Large intestine (tissue), 3 donors: ENCODE results near the gene CCL14. TPM values are rescaled to one million over a fixed set of nuclear protein-coding genes. Genes with fewer than 3 reads are reported as not detected.
"Not testable (repeated sequence)": the region's sequence is repeated elsewhere in the genome, so short reads cannot be mapped to it uniquely, and the experiment has no call there.

Experiments
- DNase-seq, 2 donors: peaks; one replicate each; pipeline versions ENCODE4 v3.0.0 to v3.0.0-alpha.2; 2013
- H3K27ac ChIP-seq: one replicate; pipeline ENCODE4 v1.5.1; 2013; ENCODE audit warnings: low read length
- H3K27me3 ChIP-seq: 2 replicates; pipeline ENCODE4 v1.6.1; 2013; ENCODE audit warnings: low read length; ENCODE audit not compliant: control insufficient read depth, insufficient read depth
- H3K36me3 ChIP-seq: 2 replicates; pipeline ENCODE4 v1.6.1; 2013; ENCODE audit warnings: low read length; ENCODE audit not compliant: control insufficient read depth, insufficient read depth
- H3K4me1 ChIP-seq: one replicate; pipeline ENCODE4 v1.6.1; 2013; ENCODE audit warnings: low read length; ENCODE audit not compliant: control insufficient read depth, insufficient read depth
- H3K4me3 ChIP-seq: one replicate; pipeline ENCODE4 v1.5.1; 2013; ENCODE audit warnings: low read length
- H3K9me3 ChIP-seq: one replicate; pipeline ENCODE4 v1.6.1; 2013; ENCODE audit warnings: mild to moderate bottlenecking, low read depth, low read length, moderate library complexity; ENCODE audit not compliant: control insufficient read depth
- WGBS: methylation state at CpG from one replicate; pipeline ENCODE4 v1.1.5; 2013; ENCODE audit warnings: low lambda C conversion rate; ENCODE audit not compliant: insufficient coverage; 5-methylcytosine and 5-hydroxymethylcytosine counted together
- polyA plus RNA-seq: library from polyadenylated mRNA; unstranded; fragments of 120-200 nt; gene quantifications from one replicate; pipeline ENCODE4 v1.2.1, GENCODE V29; 2013

The CCL14 gene
- polyA plus RNA-seq, 1 donor, result 6.8 TPM

DNA sequence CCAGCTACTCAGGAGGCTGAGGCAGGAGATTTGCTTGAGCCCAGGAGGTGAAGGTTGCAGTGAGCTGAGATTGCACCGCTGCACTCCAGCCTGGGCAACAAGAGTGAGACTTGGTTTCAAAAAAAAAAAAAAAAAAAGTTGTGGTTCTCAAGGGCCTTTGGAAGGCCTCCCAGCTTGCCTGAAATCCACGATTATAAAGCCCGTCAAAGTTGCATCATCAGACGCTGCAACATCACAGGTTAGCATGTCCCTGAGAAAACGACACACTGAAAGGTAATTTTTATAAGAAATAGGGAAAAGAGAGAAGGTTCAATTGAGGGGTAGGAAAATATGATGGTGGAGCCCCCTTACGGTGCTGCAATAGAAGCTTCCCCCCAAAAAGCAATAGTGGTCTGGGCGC is 38.4 kb downstream of the CCL14 start:
- H3K4me3 ChIP-seq, result no peak overlapping the region
- H3K4me1 ChIP-seq, result peaks cover 9% of the 10 kb centered on the region
- no peaks in the 10 kb centered on the region for H3K36me3 ChIP-seq
- no peak for DNase-seq
- WGBS, result 88% methylated on average over 4 of the region's 7 CpGs
- H3K27ac ChIP-seq, result no peak overlapping the region
- H3K27me3 ChIP-seq, result no peaks in the 10 kb centered on the region
- no peaks in the 10 kb centered on the region for H3K9me3 ChIP-seq

- Histone ChIP-seq H3K4me1 (peaks cover 15% of the 10 kb centered on the region), H3K9me3 (no peaks in the 10 kb centered on the region), H3K4me3 (peak overlapping the region; percentile 9), H3K27ac (no peak overlapping the region), H3K27me3 (no peaks in the 10 kb centered on the region), H3K36me3 (no peaks in the 10 kb centered on the region)
- WGBS, result 0% methylated on average over 4 of the region's 12 CpGs
- DNase-seq, result peak; percentile 25 to 43
These were observed 39.4 kb downstream of the CCL14 start for GRCh38 chr17:35947156-35947585.

DNA sequence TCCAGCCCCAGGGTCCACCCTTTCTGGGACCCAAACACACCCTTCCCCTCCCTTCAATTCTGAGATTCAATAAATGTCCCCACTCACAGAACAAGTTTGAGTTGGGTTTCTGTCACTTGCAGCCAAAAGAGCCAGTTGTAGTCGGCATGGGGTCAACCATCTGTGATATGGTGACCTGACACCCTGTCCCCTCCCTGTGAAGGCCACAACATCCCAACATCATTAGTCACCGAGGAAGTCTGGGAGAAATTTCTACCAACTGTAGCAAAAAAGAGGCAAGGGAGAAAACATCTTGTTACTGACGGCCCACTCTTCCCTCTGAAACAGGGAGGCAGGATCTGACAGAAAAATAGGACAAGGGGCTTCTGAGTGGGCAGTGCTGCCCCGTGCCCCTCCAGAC is 42.4 kb downstream of the CCL14 start:
- DNase-seq, result no peak
- WGBS, result no CpG with 5 or more reads among the region's 4 CpGs
- H3K4me3 ChIP-seq, result no peak overlapping the region
- H3K27ac ChIP-seq, result no peak overlapping the region
- H3K27me3 ChIP-seq, result no peaks in the 10 kb centered on the region
- peaks cover 21% of the 10 kb centered on the region for H3K4me1 ChIP-seq
- H3K36me3 ChIP-seq, result no peaks in the 10 kb centered on the region
- no peaks in the 10 kb centered on the region for H3K9me3 ChIP-seq

- peaks cover 21% of the 10 kb centered on the region for H3K4me1 ChIP-seq
- no peaks in the 10 kb centered on the region for H3K36me3 ChIP-seq
- peak within 1 kb of the TSS; percentile 56 for H3K27ac ChIP-seq
- no peaks in the 10 kb centered on the region for H3K27me3 ChIP-seq
- no peak for DNase-seq
- WGBS, result no CpG with 5 or more reads among the region's 2 CpGs
- H3K9me3 ChIP-seq, result no peaks in the 10 kb centered on the region
- no peak within 1 kb of the TSS for H3K4me3 ChIP-seq
These were observed 43.0 kb downstream of the CCL14 start, which contains the start of gene LYZL6 for GRCh38 chr17:35943537-35943936. LYZL6 (minus strand) TSS chr17:35943713; CDS start chr17:35939356, 4,357 bp downstream.

DNA sequence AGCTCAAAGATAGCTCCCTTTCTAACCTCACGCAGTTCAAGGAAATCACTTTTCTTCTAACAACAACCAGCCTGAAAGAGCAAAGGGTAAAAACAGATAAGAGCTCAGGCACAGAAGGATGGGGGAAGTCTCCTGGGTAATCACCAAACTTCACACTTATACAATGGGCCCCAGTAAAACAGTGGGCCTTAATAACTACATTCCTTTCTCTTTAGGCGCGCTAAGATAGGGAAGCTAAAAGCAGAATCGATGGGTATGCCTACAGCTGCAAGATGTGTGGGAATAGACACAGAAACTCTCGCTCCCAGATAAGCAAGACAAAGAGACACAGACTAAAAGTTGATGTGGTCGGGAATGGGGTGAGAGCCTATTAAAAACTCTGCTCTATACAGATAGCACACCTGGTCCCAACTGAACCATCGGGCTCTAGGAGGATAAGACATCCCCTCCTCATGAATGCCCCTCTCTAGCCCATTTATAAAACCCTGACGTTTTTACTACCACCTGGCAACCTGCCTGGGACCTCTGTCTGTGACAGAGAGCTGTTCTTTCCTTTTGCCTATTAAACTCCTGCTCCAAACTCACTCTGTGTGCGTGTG is 43.8 kb downstream of the CCL14 start:
- H3K27ac ChIP-seq, result peak overlapping the region; percentile 56
- DNase-seq, result peak; percentile 26 to 80

GRCh38 chr17:35938492-35938891 is 48.0 kb downstream of the CCL14 start:
- peaks cover 25% of the 10 kb centered on the region for H3K4me1 ChIP-seq
- H3K27me3 ChIP-seq, H3K4me3 ChIP-seq, H3K27ac ChIP-seq, H3K36me3 ChIP-seq, DNase-seq, H3K9me3 ChIP-seq: not testable (repeated sequence)
- 100% methylated on average over 3 of the region's 3 CpGs for WGBS

More for the DNA sequence above, 43.8 kb downstream of the CCL14 start:
- no peaks in the 10 kb centered on the region for H3K36me3 ChIP-seq
- H3K4me1 ChIP-seq, result peaks cover 21% of the 10 kb centered on the region
- WGBS, result no CpG with 5 or more reads among the region's 9 CpGs
- H3K27me3 ChIP-seq, result no peaks in the 10 kb centered on the region
- no peak overlapping the region for H3K4me3 ChIP-seq
- no peaks in the 10 kb centered on the region for H3K9me3 ChIP-seq

DNA sequence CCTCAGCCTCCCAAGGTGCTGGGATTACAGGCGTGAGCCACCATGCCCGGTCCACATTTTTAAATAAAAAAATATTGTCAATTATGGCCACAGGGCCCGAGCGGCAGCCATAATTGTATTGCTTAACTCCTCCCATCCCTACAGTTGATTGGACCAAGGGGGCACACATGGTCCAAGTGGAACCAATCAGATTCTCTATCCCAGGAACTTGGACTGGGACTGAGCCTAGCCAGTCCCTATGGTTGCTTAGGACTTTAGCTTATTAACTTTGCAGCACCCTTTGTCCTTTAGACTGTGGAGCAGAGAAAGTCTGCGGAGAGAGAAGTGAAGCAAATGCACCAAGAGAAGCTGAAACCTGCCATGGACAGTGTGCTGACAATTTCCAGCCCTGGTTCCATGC is 50.5 kb downstream of the CCL14 start:
- WGBS, result no CpG with 5 or more reads among the region's 5 CpGs

GRCh38 chr17:35934760-35935159 is 51.8 kb downstream of the CCL14 start:
- Histone ChIP-seq H3K27ac (no peak overlapping the region), H3K36me3 (no peaks in the 10 kb centered on the region), H3K4me1 (peaks cover 13% of the 10 kb centered on the region), H3K9me3 (no peaks in the 10 kb centered on the region), H3K27me3 (no peaks in the 10 kb centered on the region), H3K4me3 (no peak overlapping the region)
- no peak for DNase-seq
- WGBS, result no CpG with 5 or more reads among the region's 10 CpGs

More for the DNA sequence above, 50.5 kb downstream of the CCL14 start:
- no peaks in the 10 kb centered on the region for H3K9me3 ChIP-seq
- H3K4me3 ChIP-seq, result no peak overlapping the region
- H3K36me3 ChIP-seq, result no peaks in the 10 kb centered on the region
- peak; percentile 51 to 80 for DNase-seq
- H3K4me1 ChIP-seq, result peaks cover 10% of the 10 kb centered on the region
- peak overlapping the region; percentile 72 for H3K27ac ChIP-seq
- no peaks in the 10 kb centered on the region for H3K27me3 ChIP-seq

Other genes with a start within 250 kb of the CCL14 start
- 0.13 TPM for gene GAS2L2, start 233.5 kb downstream of the CCL14 start, polyA plus RNA-seq
- 0.04 TPM for gene C17orf50, start 225.8 kb downstream of the CCL14 start, polyA plus RNA-seq
- gene MMP28, start 191.1 kb downstream of the CCL14 start, polyA plus RNA-seq, result 7.5 TPM
- 177 TPM for gene TAF15, start 177.2 kb downstream of the CCL14 start, polyA plus RNA-seq
- gene HEATR9, start 117.8 kb downstream of the CCL14 start, polyA plus RNA-seq, result 0.03 TPM
- gene CCL5, start 106.4 kb downstream of the CCL14 start, polyA plus RNA-seq, result 8.3 TPM
- 5.6 TPM for gene RDM1, start 56.0 kb downstream of the CCL14 start, polyA plus RNA-seq
- gene LYZL6, start 43.0 kb downstream of the CCL14 start, polyA plus RNA-seq, result not detected
- gene CCL16, start 5.2 kb downstream of the CCL14 start, polyA plus RNA-seq, result 0.19 TPM
- 36.8 TPM for gene CCL15, start 14.8 kb upstream of the CCL14 start, polyA plus RNA-seq
- 1.2 TPM for gene CCL23, start 31.2 kb upstream of the CCL14 start, polyA plus RNA-seq
- gene CCL18, start 77.5 kb upstream of the CCL14 start, polyA plus RNA-seq, result 0.28 TPM
- gene CCL3, start 103.4 kb upstream of the CCL14 start, polyA plus RNA-seq, result 11.7 TPM
- gene CCL4, start 117.1 kb upstream of the CCL14 start, polyA plus RNA-seq, result 6.9 TPM
- gene TBC1D3B, start 189.9 kb upstream of the CCL14 start, polyA plus RNA-seq, result 7.1 TPM
- 5.1 TPM for gene CCL3L1, start 210.0 kb upstream of the CCL14 start, polyA plus RNA-seq
- gene CCL4L2, start 224.3 kb upstream of the CCL14 start, polyA plus RNA-seq, result 6.9 TPM